ENCODE measurements around the gene SEC61A2.

SEC61A2 gene

GRCh38 chr10:12113627-12114026 lies 15.8 kb upstream of the SEC61A2 start:
- ChIA-PET POLR2A (no interaction called here), CTCF (interaction anchor here (1.5 kb wide), 1 partner anchor 20 kb away, joined by 5 read pairs; no protein-coding TSS in a partner anchor)
- no peak for DNase-seq (ENCODE audit: extremely low spot score)
- no peak for TF ChIP-seq CTCF (IDR thresholded peaks at IDR 0.05; ENCODE audit: control extremely low read depth, extremely low read depth, low read depth, missing control alignments)

- ChIA-PET POLR2A (interaction anchor here (1.1 kb wide), 1 partner anchor 9 kb away, joined by 3 read pairs; no protein-coding TSS in a partner anchor), CTCF (interaction anchor here (1.1 kb wide), 1 partner anchor 49 kb away, joined by 3 read pairs; no protein-coding TSS in a partner anchor)
- TF ChIP-seq CTCF (IDR thresholded peaks at IDR 0.05; ENCODE audit: control extremely low read depth, extremely low read depth, low read depth, missing control alignments), result no peak
- DNase-seq (ENCODE audit: extremely low spot score), result peak; percentile 54
Measured at GRCh38 chr10:12121673-12122072, 7.8 kb upstream of the SEC61A2 start.

- ChIA-PET CTCF (interaction anchor here (0.8 to 2.0 kb wide), 4 partner anchors 9 to 96 kb away, joined by 3 to 12 read pairs (median 4); no protein-coding TSS in a partner anchor), POLR2A (interaction anchor here (1.0 kb wide), 1 partner anchor 9 kb away, joined by 3 read pairs; no protein-coding TSS in a partner anchor)
- peak; percentile 61 for DNase-seq (ENCODE audit: extremely low spot score)
- TF ChIP-seq CTCF (IDR thresholded peaks at IDR 0.05; ENCODE audit: control extremely low read depth, extremely low read depth, low read depth, missing control alignments), result no peak
Measured at GRCh38 chr10:12130237-12130872, 878 bp downstream of the SEC61A2 start.

- no peak for TF ChIP-seq CTCF (IDR thresholded peaks at IDR 0.05; ENCODE audit: control extremely low read depth, extremely low read depth, low read depth, missing control alignments)
- DNase-seq (ENCODE audit: extremely low spot score), result no peak
- CTCF ChIA-PET, result interaction anchor here (1.0 to 2.9 kb wide), 3 partner anchors 8 to 31 kb away, joined by 3 to 11 read pairs (median 3); no protein-coding TSS in a partner anchor
- POLR2A ChIA-PET, result no interaction called here
Measured at GRCh38 chr10:12135631-12136030, 6.2 kb downstream of the SEC61A2 start.

GRCh38 chr10:12140038-12140437 lies 10.6 kb downstream of the SEC61A2 start:
- no peak for DNase-seq (ENCODE audit: extremely low spot score)
- CTCF ChIA-PET, result interaction anchor here (0.7 to 2.2 kb wide), 4 partner anchors 9 to 153 kb away, joined by 3 to 12 read pairs (median 4); no protein-coding TSS in a partner anchor
- POLR2A ChIA-PET, result no interaction called here
- TF ChIP-seq CTCF (IDR thresholded peaks at IDR 0.05; ENCODE audit: control extremely low read depth, extremely low read depth, low read depth, missing control alignments), result no peak

GRCh38 chr10:12144538-12144937 lies 15.1 kb downstream of the SEC61A2 start:
- ChIA-PET CTCF (interaction anchor here (1.0 to 1.4 kb wide), 2 partner anchors 10 to 33 kb away, joined by 3 to 6 read pairs; no protein-coding TSS in a partner anchor), POLR2A (no interaction called here)
- no peak for TF ChIP-seq CTCF (IDR thresholded peaks at IDR 0.05; ENCODE audit: control extremely low read depth, extremely low read depth, low read depth, missing control alignments)

More at GRCh38 chr10:12144538-12144937, 15.1 kb downstream of the SEC61A2 start:
- DNase-seq (ENCODE audit: extremely low spot score), result no peak

All from GM10248 (cell line).